ENCODE data around the gene DAGLB. TPM values are rescaled to one million over a fixed set of nuclear protein-coding genes. Genes with fewer than 3 reads are reported as not detected.

The DAGLB gene
- total RNA-seq, 1 donor from 2014 or later = 30.3 TPM

- DNase-seq (ENCODE audit: low spot score, unreplicated experiment) = no peak
- no peaks in the 10 kb centered on the region for H3K27me3 Mint-ChIP-seq
- peaks cover 31% of the 10 kb centered on the region for H3K36me3 Mint-ChIP-seq (ENCODE audit: insufficient read depth)
- no peak for TF ChIP-seq CTCF (IDR thresholded peaks at IDR 0.05; ENCODE audit: unreplicated experiment)
- no peak overlapping the region for H3K4me3 Mint-ChIP-seq (ENCODE audit: low read depth)
- no peak overlapping the region for H3K27ac Mint-ChIP-seq
- H3K9me3 Mint-ChIP-seq (ENCODE audit: low read depth) = no peaks in the 10 kb centered on the region
- H3K4me1 Mint-ChIP-seq (ENCODE audit: low read depth) = no peaks in the 10 kb centered on the region
Observed at GRCh38 chr7:6417408-6417807, 30.3 kb downstream of the DAGLB start.

GRCh38 chr7:6416516-6417145 lies 31.1 kb downstream of the DAGLB start:
- no peaks in the 10 kb centered on the region for H3K9me3 Mint-ChIP-seq (ENCODE audit: low read depth)
- no peak for TF ChIP-seq CTCF (IDR thresholded peaks at IDR 0.05; ENCODE audit: unreplicated experiment)
- DNase-seq (ENCODE audit: low spot score, unreplicated experiment) = no peak
- peak overlapping the region; percentile 56 for H3K27ac Mint-ChIP-seq
- no peak overlapping the region for H3K4me3 Mint-ChIP-seq (ENCODE audit: low read depth)
- H3K4me1 Mint-ChIP-seq (ENCODE audit: low read depth) = no peaks in the 10 kb centered on the region
- H3K36me3 Mint-ChIP-seq (ENCODE audit: insufficient read depth) = peaks cover 35% of the 10 kb centered on the region
- no peaks in the 10 kb centered on the region for H3K27me3 Mint-ChIP-seq

- TF ChIP-seq CTCF (IDR thresholded peaks at IDR 0.05; ENCODE audit: unreplicated experiment) = no peak
- no peak for DNase-seq (ENCODE audit: low spot score, unreplicated experiment)
- Mint-ChIP-seq H3K9me3 (ENCODE audit: low read depth) (no peaks in the 10 kb centered on the region), H3K4me1 (ENCODE audit: low read depth) (no peaks in the 10 kb centered on the region), H3K4me3 (ENCODE audit: low read depth) (no peak overlapping the region), H3K36me3 (ENCODE audit: insufficient read depth) (peaks cover 45% of the 10 kb centered on the region), H3K27me3 (no peaks in the 10 kb centered on the region), H3K27ac (no peak overlapping the region)
Observed at GRCh38 chr7:6413637-6414036, 34.1 kb downstream of the DAGLB start.

GRCh38 chr7:6409944-6410693 lies 37.6 kb downstream of the DAGLB start:
- Mint-ChIP-seq H3K4me3 (ENCODE audit: low read depth) (no peak overlapping the region), H3K27ac (peak overlapping the region; percentile 52), H3K4me1 (ENCODE audit: low read depth) (no peaks in the 10 kb centered on the region), H3K36me3 (ENCODE audit: insufficient read depth) (peaks cover 43% of the 10 kb centered on the region), H3K9me3 (ENCODE audit: low read depth) (no peaks in the 10 kb centered on the region), H3K27me3 (no peaks in the 10 kb centered on the region)
- TF ChIP-seq CTCF (IDR thresholded peaks at IDR 0.05; ENCODE audit: unreplicated experiment) = no peak
- DNase-seq (ENCODE audit: low spot score, unreplicated experiment) = no peak

GRCh38 chr7:6409091-6409490 lies 38.7 kb downstream of the DAGLB start:
- no peak for TF ChIP-seq CTCF (IDR thresholded peaks at IDR 0.05; ENCODE audit: unreplicated experiment)
- Mint-ChIP-seq H3K4me1 (ENCODE audit: low read depth) (no peaks in the 10 kb centered on the region), H3K27ac (no peak overlapping the region), H3K4me3 (ENCODE audit: low read depth) (no peak overlapping the region), H3K9me3 (ENCODE audit: low read depth) (no peaks in the 10 kb centered on the region), H3K36me3 (ENCODE audit: insufficient read depth) (peaks cover 43% of the 10 kb centered on the region), H3K27me3 (no peaks in the 10 kb centered on the region)
- DNase-seq (ENCODE audit: low spot score, unreplicated experiment) = no peak

All from progenitor cell of endocrine pancreas (in vitro differentiated cells).